Measurements from ENCODE around the gene ADGRG2. TPM values are rescaled to one million over a fixed set of nuclear protein-coding genes. Genes with fewer than 3 reads are reported as not detected.

The ADGRG2 gene
- total and polyA plus RNA-seq, 2 donors (not counting 1 experiment from before 2014, with no cell fraction given), result not detected

GRCh38 chrX:19156186-19156585 lies 33.9 kb upstream of the ADGRG2 start:
- intact Hi-C loops (cut with micrococcal nuclease), result no loop called here

GRCh38 chrX:19152762-19153161 lies 30.5 kb upstream of the ADGRG2 start:
- H2AFZ ChIP-seq (ENCODE audit: insufficient read depth, low read depth, low read length, poor library complexity, severe bottlenecking), result no peak overlapping the region
- TF ChIP-seq EZH2 (IDR thresholded peaks at IDR 0.05; ENCODE audit: borderline replicate concordance, insufficient read depth, low read depth, low read length, poor library complexity, severe bottlenecking) (no peak), CTCF (IDR thresholded peaks at IDR 0.05) (no peak)
- no peak overlapping the region for H3K27ac ChIP-seq (ENCODE audit: low read length in 2 of 2)
- ATAC-seq (ENCODE audit: low read depth) (no peak), DNase-seq (no peak)
- no peaks in the 10 kb centered on the region for H3K9me3 ChIP-seq (ENCODE audit: control extremely low read depth in 1 of 3, control insufficient read depth in 2 of 3, insufficient read depth in 1 of 3, low read length in 2 of 3)
- Mint-ChIP-seq H3K27me3 (no peaks in the 10 kb centered on the region), H3K4me3 (no peak overlapping the region), H3K27ac (no peak overlapping the region), H3K9me3 (ENCODE audit: insufficient read depth) (no peaks in the 10 kb centered on the region), H3K4me1 (no peaks in the 10 kb centered on the region)
- H4K20me1 ChIP-seq (ENCODE audit: control insufficient read depth, insufficient read depth, low read length, poor library complexity, severe bottlenecking), result no peaks in the 10 kb centered on the region
- no peak overlapping the region for H3K4me2 ChIP-seq (replicated peaks; ENCODE audit: low read depth, low read length, poor library complexity, severe bottlenecking)
- no peaks in the 10 kb centered on the region for H3K4me1 ChIP-seq (ENCODE audit: control insufficient read depth in 2 of 2, insufficient read depth in 2 of 2, low read length in 2 of 2)
- H3K4me3 ChIP-seq (ENCODE audit: control extremely low read depth in 1 of 5, extremely low read depth in 1 of 5, insufficient read depth in 1 of 5, low read depth in 2 of 5, low read length in 4 of 5), result no peak overlapping the region
- no peaks in the 10 kb centered on the region for H3K79me2 ChIP-seq (ENCODE audit: control insufficient read depth, insufficient read depth, low read length)
- H3K27me3 ChIP-seq (replicated peaks in 1 of 4; ENCODE audit: control extremely low read depth in 1 of 4, control insufficient read depth in 3 of 4, insufficient read depth in 4 of 4, low read length in 3 of 4), result no peaks in the 10 kb centered on the region
- intact Hi-C loops (cut with micrococcal nuclease), result no loop called here
- CTCF ChIA-PET, result no interaction called here
- H3K9ac ChIP-seq (ENCODE audit: low read length), result no peak overlapping the region
- WGBS (ENCODE audit: insufficient coverage), result no CpG with 5 or more reads among the region's 2 CpGs
- no peaks in the 10 kb centered on the region for H3K36me3 ChIP-seq (replicated peaks in 1 of 2; ENCODE audit: control extremely low read depth in 1 of 2, control insufficient read depth in 1 of 2, extremely low read depth in 1 of 2, insufficient read depth in 2 of 2, low read length in 1 of 2)
- POLR2A ChIA-PET, result no interaction called here

More at GRCh38 chrX:19156186-19156585, 33.9 kb upstream of the ADGRG2 start:
- Histone ChIP-seq H3K79me2 (ENCODE audit: control insufficient read depth, insufficient read depth, low read length) (no peaks in the 10 kb centered on the region), H2AFZ (ENCODE audit: insufficient read depth, low read depth, low read length, poor library complexity, severe bottlenecking) (no peak overlapping the region), H4K20me1 (ENCODE audit: control insufficient read depth, insufficient read depth, low read length, poor library complexity, severe bottlenecking) (no peaks in the 10 kb centered on the region), H3K36me3 (replicated peaks in 1 of 2; ENCODE audit: control extremely low read depth in 1 of 2, control insufficient read depth in 1 of 2, extremely low read depth in 1 of 2, insufficient read depth in 2 of 2, low read length in 1 of 2) (no peaks in the 10 kb centered on the region), H3K4me3 (ENCODE audit: control extremely low read depth in 1 of 5, extremely low read depth in 1 of 5, insufficient read depth in 1 of 5, low read depth in 2 of 5, low read length in 4 of 5) (no peak overlapping the region), H3K9me3 (ENCODE audit: control extremely low read depth in 1 of 3, control insufficient read depth in 2 of 3, insufficient read depth in 1 of 3, low read length in 2 of 3) (no peaks in the 10 kb centered on the region), H3K9ac (ENCODE audit: low read length) (no peak overlapping the region), H3K27ac (ENCODE audit: low read length in 2 of 2) (no peak overlapping the region), H3K4me1 (ENCODE audit: control insufficient read depth in 2 of 2, insufficient read depth in 2 of 2, low read length in 2 of 2) (no peaks in the 10 kb centered on the region), H3K27me3 (replicated peaks in 1 of 4; ENCODE audit: control extremely low read depth in 1 of 4, control insufficient read depth in 3 of 4, insufficient read depth in 4 of 4, low read length in 3 of 4) (no peaks in the 10 kb centered on the region), H3K4me2 (replicated peaks; ENCODE audit: low read depth, low read length, poor library complexity, severe bottlenecking) (no peak overlapping the region)
- DNase-seq, result no peak
- POLR2A ChIA-PET, result no interaction called here
- TF ChIP-seq EZH2 (IDR thresholded peaks at IDR 0.05; ENCODE audit: borderline replicate concordance, insufficient read depth, low read depth, low read length, poor library complexity, severe bottlenecking) (no peak), CTCF (IDR thresholded peaks at IDR 0.05) (no peak)
- Mint-ChIP-seq H3K4me1 (no peaks in the 10 kb centered on the region), H3K27me3 (no peaks in the 10 kb centered on the region), H3K9me3 (ENCODE audit: insufficient read depth) (no peaks in the 10 kb centered on the region), H3K27ac (no peak overlapping the region), H3K4me3 (no peak overlapping the region)
- WGBS (ENCODE audit: insufficient coverage), result 83% methylated on average over 1 of the region's 4 CpGs
- ATAC-seq (ENCODE audit: low read depth), result no peak
- CTCF ChIA-PET, result interaction anchor here (0.6 kb wide), 1 partner anchor 214 kb away, joined by 4 read pairs; no protein-coding TSS in a partner anchor

All from B cell (primary cell).